GM18520 (cell line): ENCODE results near the gene SPDYE17.
"Not testable (repeated sequence)": the region's sequence is repeated elsewhere in the genome, so short reads cannot be mapped to it uniquely, and the experiment has no call there.

Experiments
- ATAC-seq: cut with Tn5 transposase; IDR thresholded peaks from one replicate; pipeline ENCODE4 v1.9.1; 2021; ENCODE audit not compliant: unreplicated experiment

Gene SPDYE17

DNA sequence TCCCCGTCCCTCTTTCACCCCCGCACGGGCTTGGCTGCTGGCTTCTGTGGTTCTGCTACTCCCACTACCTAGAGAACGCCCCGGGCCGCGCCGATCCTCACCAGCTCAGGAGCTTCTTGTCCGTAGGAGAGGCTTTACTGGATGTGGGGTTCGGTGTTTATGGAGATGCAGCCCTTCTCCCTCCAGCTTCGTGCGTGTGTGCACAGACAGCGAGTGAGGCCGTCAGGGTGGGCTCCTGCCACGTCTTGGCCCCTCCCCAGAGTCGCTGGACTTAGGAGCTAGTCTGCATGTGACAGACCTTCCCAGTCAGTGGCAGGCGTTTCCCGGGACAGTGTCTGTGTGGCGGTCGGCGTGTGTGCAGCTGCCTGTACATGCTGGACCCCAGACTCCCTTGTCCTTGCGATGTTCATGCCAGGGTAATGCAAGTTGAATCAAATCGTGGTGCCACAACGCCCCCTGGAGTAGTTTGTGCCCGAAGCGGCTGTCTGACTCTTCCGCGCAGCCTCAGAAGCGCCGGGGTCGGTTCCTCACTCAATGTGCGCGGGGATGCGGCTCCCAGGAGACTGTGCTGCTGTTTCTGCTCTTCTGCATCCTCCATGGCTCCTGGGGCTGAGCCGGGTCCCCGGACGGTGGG lies 32.6 kb downstream of the SPDYE17 start:
- not testable (repeated sequence) for ATAC-seq

DNA sequence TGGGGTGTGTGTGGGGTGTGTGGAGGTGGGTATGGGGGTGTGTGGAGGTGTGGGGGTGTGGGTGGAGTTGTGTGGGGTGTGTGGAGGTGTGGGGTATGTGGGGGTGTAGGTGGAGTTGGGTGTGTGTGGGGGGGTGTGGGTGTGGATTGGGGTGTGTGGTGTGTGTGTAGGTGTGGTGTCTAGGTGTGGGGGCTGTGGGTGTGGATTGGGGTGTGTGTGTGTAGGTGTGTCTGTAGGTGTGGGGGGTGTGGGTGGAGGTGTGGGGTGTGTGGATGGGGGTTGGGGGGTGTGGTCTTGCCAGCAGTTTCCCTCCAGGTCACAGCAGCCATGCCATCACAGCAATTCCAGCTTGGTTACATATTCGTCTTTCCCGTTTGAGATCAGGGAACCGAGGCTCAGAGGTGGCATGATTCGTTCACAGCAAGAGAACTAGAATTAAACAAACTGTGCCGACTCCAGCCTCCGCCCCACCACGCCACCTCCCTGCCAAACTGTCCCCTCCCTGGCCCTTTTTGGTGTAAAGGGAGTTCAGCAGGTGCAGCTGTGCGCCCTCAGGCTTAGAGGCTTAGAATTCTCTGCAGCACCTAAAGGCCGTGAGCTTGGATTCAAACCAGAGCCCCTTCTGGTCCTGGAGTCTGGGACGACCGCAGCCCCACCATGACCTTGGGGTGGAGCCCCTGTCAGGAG lies 33.3 kb downstream of the SPDYE17 start:
- not testable (repeated sequence) for ATAC-seq

DNA sequence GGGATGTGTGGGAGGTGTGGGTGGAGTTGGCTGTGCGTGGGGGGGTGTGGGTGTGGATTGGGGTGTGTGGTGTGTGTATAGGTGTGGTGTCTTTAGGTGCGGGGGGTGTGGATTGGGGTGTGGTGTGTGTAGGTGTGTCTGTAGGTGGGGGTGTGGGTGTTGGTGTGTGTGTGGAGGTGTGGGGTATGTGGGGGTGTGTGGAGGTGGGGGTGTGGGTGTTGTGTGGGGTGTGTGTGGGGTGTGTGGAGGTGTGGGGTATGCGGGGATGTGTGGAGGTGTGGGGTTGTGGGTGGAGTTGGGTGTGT lies 33.9 kb downstream of the SPDYE17 start:
- ATAC-seq: no peak

DNA sequence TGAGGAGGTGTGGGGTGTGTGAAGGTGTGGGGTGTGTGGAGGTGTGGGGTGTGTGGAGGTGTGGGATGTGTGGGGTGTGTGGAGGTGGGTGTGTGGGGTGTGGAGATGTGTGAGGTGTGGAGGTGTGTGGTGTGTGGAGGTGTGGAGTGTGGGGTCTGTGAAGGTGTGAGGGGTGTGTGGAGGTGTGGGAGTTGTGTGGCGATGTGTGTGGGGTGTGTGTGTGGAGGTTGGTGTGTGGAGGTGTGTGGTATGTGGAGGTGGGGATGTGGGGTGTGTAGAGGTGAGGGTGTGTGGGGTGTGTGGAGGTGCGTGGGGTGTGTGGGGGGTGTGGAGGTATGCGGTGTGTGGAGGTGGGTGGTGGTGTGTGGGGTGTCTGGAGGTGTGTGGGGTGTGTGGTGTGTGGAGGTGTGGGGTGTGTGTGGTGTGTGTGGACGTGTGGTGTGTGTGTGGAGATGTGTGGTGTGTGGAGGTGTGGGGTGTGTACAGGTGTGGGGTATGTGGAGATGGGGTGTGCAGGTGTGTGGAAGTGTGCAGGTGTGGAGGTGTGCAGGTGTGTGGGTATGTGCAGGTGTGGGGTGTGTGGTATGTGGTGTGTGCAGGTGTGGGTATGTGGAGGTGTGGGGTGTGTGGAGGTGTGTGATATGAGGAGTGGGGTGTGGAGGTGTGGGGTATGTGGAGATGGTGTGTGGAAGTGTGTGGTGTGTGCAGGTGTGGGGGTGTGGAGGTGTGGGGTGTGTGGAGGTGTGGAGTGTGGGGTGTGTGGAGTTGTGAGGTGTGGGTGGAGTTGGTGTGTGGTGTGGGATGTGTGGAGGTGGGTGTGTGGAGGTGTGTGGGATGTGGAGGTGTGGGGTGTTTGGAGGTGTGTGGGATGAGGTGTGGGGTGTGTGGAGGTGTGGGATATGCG lies 34.5 kb downstream of the SPDYE17 start:
- no peak for ATAC-seq

DNA sequence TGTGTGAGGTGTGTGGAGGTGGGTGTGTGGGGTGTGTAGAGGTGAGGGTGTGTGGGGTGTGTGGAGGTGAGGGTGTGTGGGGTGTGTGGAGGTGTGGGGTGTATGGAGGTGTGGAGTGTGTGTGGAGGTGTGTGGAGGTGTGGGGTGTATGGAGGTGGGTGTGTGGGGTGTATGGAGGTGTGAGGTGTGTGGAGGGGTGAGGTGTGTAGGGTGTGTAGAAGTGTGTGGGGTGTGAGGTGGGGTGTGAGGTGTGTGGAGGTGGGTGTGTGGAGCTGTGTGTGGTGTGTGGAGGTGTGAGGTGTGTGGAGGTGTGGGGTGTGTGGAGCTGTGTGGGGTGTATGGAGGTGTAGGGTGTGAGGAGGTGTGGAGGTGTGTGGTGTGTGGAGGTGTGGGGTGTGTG lies 35.2 kb downstream of the SPDYE17 start:
- ATAC-seq: not testable (repeated sequence)

DNA sequence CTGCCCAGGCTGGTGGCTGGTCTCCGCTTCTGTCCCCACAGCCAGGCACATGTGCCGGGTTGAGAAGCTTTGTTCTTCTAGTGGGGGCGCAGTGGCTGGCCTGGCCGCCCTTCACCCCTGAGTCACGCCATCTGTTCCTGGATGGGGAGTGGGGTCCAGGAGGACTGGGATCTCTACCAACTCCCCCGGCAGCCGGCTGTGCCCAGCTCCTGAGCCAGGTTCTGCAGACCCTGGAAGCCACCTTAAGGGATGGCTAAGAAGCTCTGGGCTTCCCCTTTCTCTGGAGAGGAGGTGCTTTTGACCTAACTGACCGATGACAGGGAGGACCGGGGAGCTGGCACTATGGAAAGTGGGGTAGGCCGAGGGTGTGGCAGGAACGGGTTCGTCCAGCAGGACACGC lies 37.9 kb downstream of the SPDYE17 start:
- not testable (repeated sequence) for ATAC-seq

DNA sequence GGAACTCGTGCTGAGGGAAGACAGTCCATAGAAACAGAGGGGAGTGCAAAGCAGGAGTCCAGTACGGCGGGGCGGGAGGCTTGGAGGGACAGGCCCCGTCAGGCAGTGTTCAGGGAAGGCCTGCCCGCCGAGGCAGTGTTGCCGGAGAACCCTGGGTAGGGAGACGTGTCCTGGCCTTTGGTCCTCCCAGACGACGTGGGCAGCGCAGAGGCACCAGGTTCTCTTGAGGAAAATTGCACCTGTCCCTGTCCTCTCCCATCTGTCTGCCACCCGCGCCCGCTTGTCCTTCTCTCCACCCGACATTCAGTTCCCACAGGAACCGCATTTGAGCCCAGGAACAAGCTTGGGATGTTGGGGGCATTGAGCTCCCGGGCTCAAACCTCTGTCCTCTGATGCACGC lies 38.3 kb downstream of the SPDYE17 start:
- ATAC-seq: not testable (repeated sequence)

DNA sequence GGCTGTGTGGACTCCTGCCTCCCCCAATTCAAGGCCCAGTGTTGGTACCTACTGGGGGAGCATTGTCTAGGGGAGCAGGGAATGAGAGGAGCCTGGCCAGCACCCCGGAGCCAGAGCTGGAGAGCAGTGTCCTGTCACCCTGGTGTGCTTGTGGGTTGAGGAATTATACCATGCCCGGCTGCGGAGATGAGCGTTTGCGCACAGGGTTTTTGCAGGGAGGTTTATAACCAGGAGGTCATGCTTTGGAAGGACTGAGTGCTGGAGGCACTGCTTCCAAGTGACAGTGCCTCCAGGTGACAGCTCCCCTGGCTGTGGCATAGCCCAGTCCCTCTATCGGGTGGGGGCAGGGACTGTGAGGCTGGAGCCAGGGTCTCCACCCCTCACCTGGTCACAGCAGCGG lies 39.3 kb downstream of the SPDYE17 start:
- ATAC-seq: not testable (repeated sequence)

DNA sequence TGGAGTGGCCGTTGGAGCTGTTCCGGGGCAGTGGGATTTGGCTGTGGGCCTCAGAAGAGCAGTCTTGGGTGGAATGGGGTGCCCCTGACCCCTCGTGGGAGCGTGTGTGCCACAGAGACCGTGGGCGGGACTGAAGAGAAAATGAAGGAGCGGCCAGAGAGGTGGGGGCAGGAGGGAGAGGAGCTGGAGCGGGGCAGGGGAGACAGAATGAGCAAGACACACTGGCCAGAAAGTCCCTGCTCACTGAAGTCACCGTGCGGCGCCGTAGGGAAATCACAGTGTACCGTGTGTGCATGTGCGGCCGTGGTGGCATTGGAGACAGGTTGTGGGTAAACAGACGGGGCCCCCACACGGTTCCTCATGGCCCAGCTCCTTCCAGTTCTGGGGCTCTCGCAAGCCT lies 40.0 kb downstream of the SPDYE17 start:
- ATAC-seq: not testable (repeated sequence)

DNA sequence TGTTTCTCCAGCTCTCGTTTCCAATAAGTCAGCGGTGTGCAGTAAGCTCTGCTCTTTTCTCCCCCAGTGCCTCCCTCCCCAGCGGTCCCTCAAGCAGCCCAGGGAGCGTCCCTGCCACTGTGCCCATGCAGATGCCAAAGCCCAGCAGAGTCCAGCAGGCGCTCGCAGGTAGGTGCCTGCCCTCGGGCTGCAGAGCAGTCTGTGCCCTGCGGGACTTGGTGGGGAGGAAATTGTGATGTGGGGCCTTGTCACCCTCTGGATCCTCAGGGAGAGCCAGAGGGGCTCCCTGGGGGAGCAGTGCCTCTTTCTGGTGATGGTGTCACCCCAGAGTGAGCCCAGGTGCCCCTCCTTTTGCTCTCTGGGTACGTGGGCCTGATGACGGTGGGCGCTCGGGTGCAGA lies 42.0 kb downstream of the SPDYE17 start:
- ATAC-seq: not testable (repeated sequence)

DNA sequence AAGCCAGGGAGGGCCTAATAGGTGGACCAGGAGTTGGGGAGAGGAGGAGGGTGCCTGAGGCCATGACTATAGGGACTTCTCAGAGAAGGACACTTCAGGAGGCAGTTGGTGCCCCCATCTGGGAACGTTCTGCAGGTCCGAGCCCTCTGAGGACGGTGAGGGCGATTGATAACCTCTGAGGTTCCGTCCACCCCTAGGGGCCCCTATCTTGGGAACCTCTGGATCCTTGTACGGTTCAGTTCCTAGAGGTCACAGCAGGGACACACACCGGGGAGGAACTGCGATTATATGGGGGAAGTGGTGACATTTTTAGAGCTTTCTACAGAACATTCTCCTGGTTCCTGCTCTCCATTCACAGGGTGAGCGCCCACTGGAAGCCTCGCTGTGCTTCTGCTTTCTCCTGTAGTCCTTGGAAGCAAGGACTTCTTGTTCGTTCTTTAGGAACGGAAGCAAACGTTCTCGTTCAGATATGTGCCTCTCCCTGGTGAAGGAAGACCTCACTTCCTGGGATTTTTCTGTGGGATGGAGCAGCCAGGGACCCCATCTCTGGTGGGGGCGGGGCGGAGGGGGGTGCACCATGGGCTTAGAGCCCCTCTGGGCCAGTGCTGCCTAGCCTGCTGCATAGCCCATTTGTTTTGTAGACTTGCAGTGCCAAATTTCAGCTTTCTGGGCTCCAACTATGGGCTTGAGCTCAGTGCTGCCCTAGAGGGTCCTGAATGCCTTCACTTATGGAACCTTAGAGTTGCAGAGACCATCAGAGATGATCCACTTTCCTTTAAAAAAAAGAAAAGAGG lies 46.0 kb downstream of the SPDYE17 start:
- ATAC-seq: not testable (repeated sequence)

DNA sequence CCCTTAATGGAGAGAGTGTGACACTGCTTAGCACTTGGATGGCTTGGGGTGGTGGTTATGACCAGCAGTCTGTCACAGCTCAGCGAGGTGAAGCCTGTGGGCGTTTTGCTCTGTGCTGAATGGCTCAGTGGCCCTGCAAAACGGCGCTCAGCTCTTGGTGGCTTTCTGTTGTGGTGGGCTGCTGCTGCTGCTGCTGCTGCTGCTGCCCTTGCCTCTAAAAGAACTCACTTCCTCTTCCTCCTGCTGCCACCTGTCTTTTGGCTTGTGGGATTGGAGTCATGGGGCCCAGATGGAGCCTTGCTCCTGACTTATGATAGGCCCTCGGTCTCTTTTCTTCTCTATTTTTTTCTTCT lies 47.4 kb downstream of the SPDYE17 start:
- ATAC-seq: peak; percentile 92

DNA sequence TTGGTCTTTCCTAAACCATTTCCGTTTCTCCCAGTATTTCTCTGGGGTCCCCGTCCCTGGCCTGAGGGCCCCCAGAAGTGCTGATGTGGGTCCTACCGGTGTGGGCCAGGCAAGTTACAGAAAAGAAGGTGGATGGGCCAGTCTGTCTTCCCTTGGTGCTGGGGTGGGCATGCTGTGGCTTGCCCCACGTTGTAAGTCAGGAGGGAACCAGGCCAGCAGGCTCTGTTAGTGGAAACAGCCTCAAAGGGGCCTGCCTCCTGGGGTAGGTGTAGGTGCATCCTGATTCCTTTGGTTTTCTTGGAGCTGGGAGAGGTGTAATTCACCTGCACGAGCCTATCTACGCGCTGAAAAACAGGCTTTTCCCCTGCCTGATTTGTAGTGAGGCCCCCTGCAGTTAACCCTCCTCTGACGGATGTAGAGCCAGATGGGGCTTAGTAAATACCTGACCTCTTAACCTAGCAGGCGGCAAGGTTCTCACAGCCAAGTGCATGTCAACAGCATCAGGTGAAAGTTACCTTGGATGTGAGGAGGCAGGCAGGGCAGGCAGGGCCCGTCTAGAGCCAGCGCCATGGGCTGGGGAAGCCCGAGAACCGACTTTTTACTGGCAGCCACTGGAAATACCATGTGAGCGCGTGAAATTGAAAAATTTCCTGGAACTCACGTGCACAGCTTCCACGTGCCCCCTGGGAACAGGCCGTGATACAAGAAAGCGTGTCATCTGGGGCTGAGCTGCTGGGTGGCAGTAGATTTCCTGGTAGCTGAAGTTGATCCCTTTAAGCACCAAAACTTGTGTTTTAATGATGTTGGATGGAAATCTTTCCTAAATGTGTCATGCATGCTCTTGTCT lies 48.0 kb downstream of the SPDYE17 start:
- ATAC-seq: peak; percentile 16

DNA sequence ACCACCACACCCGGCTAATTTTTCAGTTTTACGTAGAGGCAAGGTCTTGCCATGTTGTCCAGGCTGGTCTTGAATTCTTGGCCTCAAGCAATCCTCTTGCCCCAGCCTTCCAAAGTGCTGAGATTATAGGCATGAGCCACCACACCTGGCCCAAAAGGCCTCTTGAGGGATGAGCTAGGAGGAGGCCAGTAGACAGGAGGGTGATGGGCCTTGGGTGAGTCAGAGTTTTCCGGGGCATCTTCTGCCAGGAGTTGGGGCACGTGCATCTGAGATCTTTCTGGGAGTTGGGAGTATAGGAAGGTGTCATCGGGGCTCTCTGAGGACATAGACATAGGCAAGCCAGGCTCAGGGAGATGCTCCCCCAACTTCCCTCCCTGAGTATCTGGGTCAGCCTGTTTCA lies 48.8 kb downstream of the SPDYE17 start:
- ATAC-seq: not testable (repeated sequence)

DNA sequence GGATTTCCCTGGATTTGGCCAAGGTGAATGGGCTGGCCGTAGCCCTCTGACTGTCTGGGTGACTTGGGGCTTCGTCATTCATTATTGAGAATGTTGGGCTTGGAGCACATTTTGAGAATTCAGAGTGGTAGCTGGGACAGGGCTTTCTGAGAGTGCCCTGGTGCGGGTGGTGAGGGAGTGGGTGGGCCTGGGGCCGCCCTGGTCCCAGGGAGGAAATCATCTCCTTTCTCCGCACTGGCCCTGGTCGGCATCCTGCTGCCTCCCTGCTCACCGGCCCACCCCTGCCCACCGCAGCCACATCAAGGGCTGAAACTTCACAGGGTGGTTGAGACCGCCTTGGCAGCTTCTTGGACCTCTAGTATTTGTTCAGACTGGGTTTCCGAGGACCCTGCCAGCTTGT lies 49.7 kb downstream of the SPDYE17 start:
- not testable (repeated sequence) for ATAC-seq

DNA sequence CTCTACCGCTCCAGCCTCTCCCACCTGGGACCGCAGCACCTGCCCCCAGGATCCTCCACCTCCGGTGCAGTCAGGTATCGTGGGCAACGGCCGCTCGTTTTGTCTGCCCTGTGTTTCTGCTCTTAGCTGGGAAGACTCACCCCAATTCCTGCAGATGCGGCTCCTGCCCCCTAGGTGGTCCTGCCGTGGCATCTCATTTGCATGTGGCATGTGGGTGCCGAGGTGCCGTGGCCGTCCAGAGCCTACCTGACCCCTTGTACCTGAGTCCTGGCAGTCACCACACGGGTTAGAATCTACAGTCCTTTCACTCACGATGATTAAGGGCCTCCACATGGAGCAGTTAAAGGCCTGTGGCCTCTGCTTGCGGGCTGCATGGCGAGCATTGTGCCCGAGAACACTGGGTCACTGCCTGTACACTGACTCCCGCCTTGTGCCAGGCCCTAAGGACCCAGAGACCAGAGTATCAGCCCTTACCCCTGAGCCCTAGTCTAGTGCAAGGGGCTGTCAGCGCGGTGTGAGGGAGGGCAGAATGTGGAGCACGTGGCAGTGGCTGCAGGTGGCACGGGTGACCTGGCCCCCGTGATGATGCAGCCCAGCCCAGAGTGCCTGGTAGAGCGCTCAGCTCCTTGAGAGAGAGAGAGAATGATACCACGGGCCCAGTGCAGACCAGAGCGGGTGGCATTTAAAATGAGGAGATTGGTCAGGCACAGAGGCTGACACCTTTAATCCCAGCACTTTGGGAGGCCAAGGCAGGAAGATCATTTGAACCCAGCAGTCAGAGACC lies 50.8 kb downstream of the SPDYE17 start:
- ATAC-seq: not testable (repeated sequence)

DNA sequence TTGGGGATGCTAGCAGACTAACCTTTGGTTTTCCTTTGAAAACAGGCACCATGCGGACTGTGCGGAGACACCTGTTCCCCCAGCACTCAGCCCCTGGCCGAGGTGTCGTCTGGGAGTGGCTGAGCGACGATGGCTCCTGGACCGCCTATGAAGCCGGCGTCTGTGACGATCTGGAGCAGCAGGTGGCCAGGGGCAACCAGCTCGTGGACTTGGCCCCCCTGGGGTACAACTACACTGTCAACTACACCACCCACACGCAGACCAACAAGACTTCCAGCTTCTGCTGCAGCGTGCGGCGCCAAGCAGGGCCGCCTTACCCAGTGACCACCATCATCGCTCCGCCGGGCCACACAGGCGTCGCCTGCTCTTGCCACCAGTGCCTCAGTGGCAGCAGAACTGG lies 51.6 kb downstream of the SPDYE17 start:
- ATAC-seq: not testable (repeated sequence)

DNA sequence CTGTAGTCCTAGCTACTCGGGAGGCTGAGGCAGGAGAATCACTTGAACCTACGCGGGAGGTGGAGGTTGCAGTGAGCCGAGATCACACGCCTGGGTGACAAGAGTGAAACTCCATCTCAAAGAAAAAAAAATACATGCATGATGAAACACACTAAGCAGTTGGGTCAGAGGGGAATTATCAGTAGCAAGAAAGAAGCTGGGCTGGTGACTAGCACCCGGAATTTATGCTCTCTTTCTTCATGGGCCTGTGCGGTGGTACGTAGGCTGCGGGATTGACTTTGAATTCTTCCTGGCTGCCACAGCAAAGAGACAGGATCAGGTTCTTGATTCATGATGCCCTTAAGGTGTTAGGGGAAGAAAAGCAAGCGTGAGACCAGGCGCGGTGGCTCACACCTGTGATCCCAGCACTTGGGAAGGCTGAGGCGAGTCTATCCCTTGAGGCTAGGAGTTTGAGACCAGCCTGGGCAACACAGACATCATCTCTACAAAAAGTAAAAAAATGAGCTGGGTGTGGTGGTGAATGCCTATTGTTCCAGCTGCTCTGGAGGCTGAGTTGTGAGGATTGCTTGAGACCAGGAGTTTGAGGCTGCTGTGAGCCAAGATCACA lies 54.3 kb downstream of the SPDYE17 start:
- ATAC-seq: not testable (repeated sequence)
